Measurements from ENCODE around the gene WDR72.
A peak's percentile ranks its signal among the peaks of the same experiment; 100 is the strongest.
"Not testable (repeated sequence)": the region's sequence is repeated elsewhere in the genome, so short reads cannot be mapped to it uniquely, and the experiment has no call there.

Gene WDR72
- long read RNA-seq, donor 1, full-length matches to known transcripts, result 9 of 9 reads
- long read RNA-seq, donor 1, partial matches to known transcripts, result 0 of 9 reads
- long read RNA-seq, donor 1, other reads (novel, unspliced or antisense), result 0 of 9 reads
- long read RNA-seq, donor 2, full-length matches to known transcripts, result 1 of 6 reads
- long read RNA-seq, donor 2, partial matches to known transcripts, result 5 of 6 reads
- long read RNA-seq, donor 2, other reads (novel, unspliced or antisense), result 0 of 6 reads
- long read RNA-seq, donor 3, full-length matches to known transcripts, result 2 of 2 reads
- long read RNA-seq, donor 3, partial matches to known transcripts, result 0 of 2 reads
- long read RNA-seq, donor 3, other reads (novel, unspliced or antisense), result 0 of 2 reads
- long read RNA-seq, donor 4, full-length matches to known transcripts, result 3 of 33 reads
- long read RNA-seq, donor 4, partial matches to known transcripts, result 30 of 33 reads
- long read RNA-seq, donor 4, other reads (novel, unspliced or antisense), result 0 of 33 reads
- long read RNA-seq, donor 5, full-length matches to known transcripts, result 2 of 9 reads
- long read RNA-seq, donor 5, partial matches to known transcripts, result 7 of 9 reads
- long read RNA-seq, donor 5, other reads (novel, unspliced or antisense), result 0 of 9 reads
- long read RNA-seq, donor 6, partial matches to known transcripts, result 8 of 8 reads
- long read RNA-seq, donor 6, other reads (novel, unspliced or antisense), result 0 of 8 reads
- long read RNA-seq, donor 7, result 0 reads
- long read RNA-seq, donor 8, full-length matches to known transcripts, result 1 of 1 reads
- long read RNA-seq, donor 8, partial matches to known transcripts, result 0 of 1 reads
- long read RNA-seq, donor 8, other reads (novel, unspliced or antisense), result 0 of 1 reads

- peak; percentile 63 for DNase-seq
These were observed at the start of gene WDR72 for GRCh38 chr15:53759411-53759931. Gene WDR72, minus strand, starts transcription at chr15:53759663. Its CDS starts 26,514 bp downstream, at chr15:53733149.

DNA sequence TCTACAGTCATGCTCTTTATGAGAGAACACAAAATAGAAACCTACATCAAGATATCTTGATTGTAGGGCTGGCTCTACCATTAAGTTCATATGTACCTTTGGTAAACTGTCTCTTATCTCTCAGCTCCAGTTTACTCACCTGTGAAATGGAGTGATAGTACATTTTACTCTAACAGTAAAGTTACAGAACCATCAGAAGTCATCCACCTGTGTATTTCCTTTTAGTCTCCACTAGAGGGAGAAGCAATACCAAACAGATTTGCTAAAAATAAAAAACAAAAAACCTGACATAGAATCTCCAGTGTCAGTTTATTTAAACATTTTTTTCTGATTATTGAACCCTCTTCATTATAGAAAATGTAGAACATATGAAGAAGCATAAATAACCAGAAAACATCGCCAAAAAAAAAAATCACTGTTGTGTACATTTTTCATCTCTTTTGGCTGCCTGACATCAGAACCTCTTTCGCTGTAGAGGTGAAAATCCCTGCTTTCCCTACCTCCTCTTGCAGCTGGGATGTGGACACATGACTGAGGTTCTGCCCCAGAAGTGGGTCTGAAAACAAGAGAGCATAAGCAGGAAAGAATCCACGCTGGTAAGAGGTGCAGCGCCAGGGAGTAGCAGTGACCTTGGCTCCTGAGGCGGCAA, 48.7 kb upstream of the WDR72 start:
- no peak for DNase-seq

GRCh38 chr15:53807501-53807900, 48.0 kb upstream of the WDR72 start:
- DNase-seq, result no peak

DNA sequence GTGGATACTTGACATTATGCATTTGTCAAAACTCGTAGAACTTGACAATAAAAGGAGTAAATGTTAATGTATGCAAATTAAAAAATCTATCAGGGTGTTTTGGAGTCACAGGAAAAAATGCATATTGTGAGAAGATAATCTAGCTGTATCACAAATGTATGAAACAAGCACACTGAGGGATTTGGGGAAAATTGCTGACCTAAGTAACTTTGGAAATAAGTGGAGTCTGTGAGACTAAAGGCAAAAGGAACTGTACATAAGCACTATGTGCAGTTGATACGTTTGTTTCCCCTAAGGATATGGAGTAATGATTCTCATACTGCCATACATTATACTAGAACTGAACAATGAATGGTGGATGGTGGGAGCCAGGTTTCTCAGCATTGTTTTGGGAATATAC, 43.2 kb upstream of the WDR72 start:
- no peak for DNase-seq

DNA sequence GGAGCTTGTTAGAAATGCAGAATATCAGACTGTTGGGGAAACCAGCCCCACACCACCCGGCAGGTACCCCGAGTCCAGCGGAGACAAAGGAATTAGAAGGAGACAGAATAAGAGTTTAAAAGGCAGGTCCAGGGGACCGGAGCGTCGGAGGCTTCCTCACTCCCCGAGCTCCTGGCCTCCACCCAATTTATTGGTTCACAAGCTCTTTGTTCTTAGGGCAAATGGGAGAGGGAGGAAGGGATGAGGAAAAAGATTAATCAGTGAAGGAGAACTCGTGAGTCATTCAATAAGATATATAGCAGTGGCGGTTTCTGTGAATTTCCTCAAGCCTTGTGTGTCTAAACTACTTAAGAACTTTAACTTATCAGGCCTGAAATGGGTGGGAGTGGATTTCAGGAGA, 32.1 kb upstream of the WDR72 start:
- DNase-seq, result no peak

GRCh38 chr15:53789654-53790375, 30.4 kb upstream of the WDR72 start:
- DNase-seq, result no peak

DNA sequence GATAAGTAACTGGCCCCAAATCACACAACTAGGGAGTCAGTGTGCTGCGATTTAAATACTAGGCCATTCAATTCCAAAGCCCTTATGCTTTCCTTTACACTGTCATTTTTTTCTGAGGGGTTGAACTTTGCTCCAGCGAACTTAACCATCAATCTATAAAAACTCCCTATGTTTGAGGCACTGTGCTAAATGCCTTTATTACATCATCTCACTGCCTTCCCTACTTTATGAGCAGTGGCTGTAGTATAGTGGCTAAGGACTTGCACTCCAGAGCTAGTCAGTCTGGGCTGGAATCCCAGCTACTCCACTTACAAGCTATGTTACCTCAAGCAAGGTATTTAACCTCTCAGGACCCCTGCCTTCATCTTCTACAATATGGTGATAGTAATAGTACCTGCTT, 26.9 kb upstream of the WDR72 start:
- no peak for DNase-seq

DNA sequence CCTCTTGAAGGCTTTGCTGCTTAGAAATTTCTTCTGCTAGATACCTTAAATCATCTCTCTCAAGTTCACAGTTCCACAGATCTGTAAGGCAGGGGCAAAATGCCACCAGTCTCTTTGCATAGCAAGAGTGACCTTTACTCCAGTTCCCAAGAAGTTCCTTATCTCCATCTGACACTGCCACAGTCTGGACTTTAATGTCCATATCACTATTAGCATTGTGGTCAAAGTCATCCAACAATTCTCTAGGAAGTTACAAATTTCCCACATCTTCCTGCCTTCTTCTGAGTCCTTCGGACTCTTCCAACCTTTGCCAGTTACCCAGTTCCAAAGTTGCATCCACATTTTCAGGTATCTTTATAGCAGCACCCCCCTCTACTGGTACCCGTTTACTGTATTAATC, 25.8 kb upstream of the WDR72 start:
- DNase-seq, result not testable (repeated sequence)

- DNase-seq, result no peak
These were observed 3.5 kb upstream of the WDR72 start for GRCh38 chr15:53762916-53763315.

GRCh38 chr15:53758412-53758811, 1.1 kb downstream of the WDR72 start:
- no peak for DNase-seq

DNA sequence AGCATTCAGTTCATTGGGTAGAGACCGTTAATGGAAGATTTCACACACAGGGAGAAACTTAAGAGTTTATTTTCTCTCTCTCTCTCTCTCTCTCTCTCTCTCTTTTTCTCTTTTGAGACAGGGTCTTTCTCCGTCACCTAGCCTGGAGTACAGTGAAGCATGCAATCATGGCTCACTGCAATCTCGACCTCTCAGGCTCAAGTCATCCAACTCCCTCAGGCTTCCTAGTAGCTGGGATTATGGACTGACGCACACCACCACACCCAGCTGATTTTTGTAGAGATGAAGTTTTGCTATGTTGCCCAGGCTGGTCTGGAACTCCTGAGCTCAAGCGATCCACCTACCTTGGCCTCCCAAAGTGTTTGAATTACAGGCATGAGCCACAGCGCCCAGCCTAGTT, 1.6 kb downstream of the WDR72 start:
- no peak for DNase-seq

DNA sequence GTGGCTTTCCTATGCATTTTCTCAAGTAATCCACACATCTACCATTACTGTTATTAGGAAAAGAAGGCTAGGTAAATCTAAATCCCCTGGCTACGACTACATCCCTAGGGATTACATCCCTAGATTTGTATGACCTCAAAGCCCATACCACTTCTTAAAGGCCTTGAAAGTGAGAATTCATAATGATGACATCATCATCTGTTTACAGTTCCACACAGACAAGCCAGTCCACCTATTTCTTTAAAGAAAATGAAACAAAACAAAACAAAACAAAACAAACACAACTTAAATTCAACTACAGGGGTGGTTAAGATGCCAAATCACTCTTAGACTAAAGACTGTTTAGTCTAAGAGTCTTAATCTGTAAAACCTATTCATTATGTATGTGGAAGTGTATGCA, 5.7 kb downstream of the WDR72 start:
- DNase-seq, result no peak

DNA sequence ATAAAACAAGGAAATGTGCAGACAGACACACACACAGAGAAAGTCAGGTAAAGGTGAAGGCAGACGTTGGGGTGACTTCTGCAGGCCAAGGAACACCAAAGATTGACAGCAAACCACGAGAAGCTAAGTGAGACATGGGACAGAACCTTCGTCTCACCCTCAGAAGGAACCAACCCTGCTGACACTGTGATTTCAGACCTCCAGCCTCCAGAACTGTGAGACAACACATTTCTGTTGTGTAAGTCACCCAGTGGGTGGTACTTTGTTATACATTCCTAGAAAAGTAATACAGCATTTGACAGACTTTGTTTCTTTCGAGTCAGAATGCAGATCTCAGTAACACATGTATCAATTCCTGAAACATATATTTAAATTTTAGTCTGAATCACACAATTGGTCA, 7.1 kb downstream of the WDR72 start:
- no peak for DNase-seq

- DNase-seq, result no peak
These were observed 11.9 kb downstream of the WDR72 start for GRCh38 chr15:53747501-53748068.

- DNase-seq, result no peak
These were observed 13.4 kb downstream of the WDR72 start for GRCh38 chr15:53746101-53746500.

DNA sequence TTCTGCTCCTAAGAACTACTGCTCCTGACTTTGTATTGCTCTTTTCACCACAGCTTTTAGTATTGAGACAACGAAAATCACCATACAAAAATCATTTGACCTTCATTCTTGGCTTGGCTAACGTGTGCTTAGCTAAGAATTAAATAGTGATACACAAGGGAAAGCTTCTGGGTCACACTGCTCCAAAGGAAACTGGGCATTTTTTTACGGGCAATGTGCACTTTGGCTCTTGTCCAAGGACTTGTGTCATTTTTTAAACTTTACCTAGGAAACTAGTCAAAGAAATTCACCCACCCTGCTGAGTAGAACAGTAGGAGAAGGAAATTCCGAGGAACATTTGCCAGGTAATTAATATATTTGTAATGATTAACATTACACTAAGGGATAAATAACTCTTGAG, 19.8 kb downstream of the WDR72 start:
- DNase-seq, result no peak

DNA sequence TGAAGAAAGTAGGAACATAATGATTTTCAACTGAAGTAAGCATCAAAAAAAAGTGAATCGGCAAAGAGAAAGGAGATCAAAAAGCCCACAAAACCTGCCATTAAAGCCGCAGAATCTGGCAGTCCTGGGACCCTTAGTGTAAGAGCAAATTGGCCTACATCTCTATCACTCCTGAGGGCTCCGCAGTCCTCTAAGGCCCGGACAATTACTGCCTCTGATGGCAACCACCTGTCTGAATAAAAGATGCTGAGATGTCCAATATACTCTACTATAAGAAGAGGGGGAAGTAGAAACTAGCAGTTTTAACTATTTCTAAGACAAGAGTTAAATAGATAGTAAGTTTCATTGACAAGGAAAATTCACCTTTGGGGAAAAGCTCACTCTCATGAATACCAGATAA, 20.3 kb downstream of the WDR72 start:
- DNase-seq, result no peak

GRCh38 chr15:53721334-53722087, 38.0 kb downstream of the WDR72 start:
- no peak for DNase-seq

DNA sequence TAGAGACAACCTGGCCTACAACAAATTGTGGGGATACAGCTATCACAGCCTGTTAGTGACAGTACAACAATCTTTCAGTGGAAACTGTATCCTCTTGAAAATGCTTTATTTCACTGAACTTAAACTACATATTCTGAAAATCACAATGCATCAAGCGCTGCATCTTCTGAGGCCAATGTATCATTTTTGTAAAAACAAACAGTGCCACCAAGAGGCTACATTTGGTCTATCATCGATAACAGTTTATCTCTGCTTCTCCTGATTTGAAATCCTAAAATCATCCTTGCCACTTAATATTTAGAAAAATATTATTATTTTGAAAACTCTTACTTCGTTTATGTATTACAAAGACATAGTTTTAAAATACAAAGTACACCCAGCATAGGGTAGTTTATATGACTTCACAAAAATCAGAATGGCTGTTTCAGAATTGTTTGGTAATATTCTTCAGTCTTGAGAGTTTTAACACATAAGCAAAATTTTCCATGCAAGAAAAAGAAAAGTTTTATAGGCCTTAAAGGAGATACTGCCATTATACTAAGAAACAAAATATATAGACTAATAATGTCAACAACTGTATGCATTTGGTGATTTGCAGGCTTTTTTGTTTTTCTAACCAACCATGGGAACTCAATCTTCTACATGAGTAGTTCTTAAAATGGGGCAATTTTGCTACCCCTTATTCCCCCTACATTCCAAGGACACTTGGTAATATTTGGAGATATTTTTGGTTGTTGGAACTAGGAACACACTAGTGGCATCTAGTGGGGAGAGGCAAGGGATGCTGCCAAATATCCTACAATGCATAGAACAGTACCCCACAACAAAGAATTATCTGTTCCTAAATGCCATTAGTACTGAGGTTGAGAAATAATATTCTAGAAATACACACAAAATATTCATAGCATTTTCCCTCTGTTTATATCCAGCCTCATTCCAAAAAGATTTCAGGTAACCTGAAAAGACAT, 42.3 kb downstream of the WDR72 start:
- DNase-seq, result no peak

- no peak for DNase-seq
These were observed 46.2 kb downstream of the WDR72 start for GRCh38 chr15:53713218-53713617.

Measured in right kidney (tissue), 9 donors.